NCI-H187 (cell line): ENCODE measurements around the gene GPA33.
"Not testable (repeated sequence)": the region's sequence is repeated elsewhere in the genome, so short reads cannot be mapped to it uniquely, and the experiment has no call there.

Experiments
- DNase-seq, 2 experiments: peaks; one replicate each; lab custom pipeline; 2025; lab: John Stamatoyannopoulos, UW

Gene GPA33

DNA sequence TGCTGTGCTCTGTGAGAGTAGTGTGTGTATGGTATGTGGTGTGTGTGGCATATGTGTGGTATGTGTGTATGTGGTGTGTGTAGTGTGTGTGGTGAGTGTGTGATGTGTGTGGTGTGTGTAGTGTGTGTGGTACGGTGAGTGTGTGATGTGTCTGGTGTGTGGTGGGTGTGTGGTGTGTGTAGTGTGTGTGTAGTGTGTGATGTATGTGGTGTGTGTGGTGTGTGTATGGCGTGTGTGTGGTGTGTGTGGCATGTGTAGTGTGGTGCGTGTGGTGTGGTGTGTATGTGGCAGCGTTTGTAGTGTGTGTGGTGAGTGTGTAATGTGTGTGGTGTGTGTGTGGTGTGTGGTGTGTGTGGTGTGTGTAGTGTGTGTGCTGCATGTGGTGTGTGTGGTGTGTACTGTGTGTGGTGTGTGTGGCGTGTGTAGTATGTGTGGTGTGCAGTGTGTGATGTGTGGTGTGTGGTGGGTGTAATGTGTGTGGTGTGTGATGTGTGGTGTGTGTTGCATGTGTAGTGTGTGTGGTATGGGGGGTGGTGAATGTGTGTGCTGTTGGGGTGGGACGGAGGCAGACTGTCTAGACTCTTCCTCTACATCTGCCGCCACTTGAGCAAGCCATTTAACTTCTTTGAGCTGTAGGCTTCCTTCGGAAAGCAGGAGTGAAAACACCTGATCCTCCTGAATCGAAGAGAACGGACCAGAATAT is 33.5 kb downstream of the GPA33 start:
- DNase-seq = peak in 1 of 2 experiments; percentile 65

- DNase-seq = no peak
These were observed 35.1 kb downstream of the GPA33 start for GRCh38 chr1:167054946-167055630.

GRCh38 chr1:167054531-167054930 is 35.6 kb downstream of the GPA33 start:
- DNase-seq = no peak

DNA sequence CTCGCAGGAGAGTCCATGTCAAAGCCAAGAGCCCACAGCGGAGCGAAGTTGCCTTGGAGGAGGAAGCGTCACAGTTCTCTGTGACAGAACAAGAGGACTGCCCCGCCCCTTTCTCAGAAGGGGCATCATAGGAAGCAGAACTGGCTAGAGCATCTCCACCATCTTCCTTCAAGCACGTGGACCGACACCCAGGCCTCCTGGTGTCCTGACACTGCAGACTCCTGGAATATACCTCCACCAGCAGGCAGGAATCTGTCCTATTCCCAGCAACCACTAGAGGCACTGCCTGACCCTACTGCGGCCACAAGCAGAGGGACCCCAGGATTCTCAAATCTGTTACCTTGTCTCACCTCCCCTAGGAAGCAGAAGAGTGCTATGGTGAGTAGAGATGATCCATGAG is 37.8 kb downstream of the GPA33 start:
- no peak for DNase-seq

DNA sequence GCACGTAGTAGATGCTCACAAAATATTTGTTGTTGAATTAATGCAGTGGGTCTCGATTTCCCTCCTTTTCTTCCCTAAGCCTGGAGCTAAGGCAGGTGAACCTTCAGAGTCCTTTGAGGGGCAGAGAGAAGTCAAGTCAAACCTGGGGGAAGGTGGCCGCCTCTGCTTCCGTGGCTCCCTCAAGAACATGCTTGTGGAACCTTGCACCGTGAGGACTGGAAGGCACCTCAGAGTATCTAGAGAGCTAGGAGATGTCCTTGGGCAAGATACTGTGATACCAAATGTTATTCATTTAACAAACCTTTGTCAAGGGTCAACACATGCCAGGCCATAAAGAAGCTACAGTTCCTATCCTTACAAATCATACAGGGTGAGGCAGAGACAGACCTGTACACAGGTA is 38.3 kb downstream of the GPA33 start:
- no peak for DNase-seq

- peak; percentile 93 to 99 for DNase-seq
These were observed 46.3 kb downstream of the GPA33 start for GRCh38 chr1:167043752-167044488.

DNA sequence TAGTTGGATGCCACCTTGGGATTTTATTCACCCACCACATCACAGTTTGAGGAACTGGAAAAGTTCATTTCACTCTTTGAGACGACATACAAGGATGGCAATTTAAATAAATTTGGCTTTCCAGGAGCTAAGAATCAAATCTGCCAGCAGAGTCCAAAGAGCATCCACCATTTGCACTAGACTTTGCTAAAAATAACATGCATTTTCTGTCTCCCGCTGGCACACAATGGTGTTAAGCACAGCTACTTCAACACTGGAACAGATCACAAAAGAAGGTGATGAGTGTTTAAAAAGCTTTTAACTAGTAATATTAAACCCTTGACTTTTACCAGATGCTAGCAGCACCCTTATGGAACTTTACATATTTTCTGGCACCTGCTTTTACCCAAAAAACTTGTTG is 56.5 kb downstream of the GPA33 start:
- peak; percentile 74 to 78 for DNase-seq

DNA sequence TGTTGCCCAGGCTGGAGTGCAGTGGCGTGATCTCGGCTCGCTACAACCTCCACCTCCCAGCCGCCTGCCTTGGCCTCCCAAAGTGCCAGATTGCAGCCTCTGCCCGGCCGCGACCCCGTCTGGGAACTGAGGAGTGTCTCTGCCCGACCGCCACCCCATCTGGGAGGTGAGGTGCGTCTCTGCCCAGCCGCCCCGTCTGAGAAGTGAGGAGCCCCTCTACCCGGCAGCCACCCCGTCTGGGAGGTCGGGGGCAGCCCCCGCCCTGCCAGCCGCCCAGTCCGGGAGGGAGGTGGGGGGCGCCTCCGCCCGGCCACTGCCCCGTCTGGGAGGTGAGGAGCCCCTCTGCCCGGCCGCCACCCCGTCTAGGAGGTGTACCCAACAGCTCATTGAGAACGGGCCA is 60.6 kb downstream of the GPA33 start:
- not testable (repeated sequence) for DNase-seq

DNA sequence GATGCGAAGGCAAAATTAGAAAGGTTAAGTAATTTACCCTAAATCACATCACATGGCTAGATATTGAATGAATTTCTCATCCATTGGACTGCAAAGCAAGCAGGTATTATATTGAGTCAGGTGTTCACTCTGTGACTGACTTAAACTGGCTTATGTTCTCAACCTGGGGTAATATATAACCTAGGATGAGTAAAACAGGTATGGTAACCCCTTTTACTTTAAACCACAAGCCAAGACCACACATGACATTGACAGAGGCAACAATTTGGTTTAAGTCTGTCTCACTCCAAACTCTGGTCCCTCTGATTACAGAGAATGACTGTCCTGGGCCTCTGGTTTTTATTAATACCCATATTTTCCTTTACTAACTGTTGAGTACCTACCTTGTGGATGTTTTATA is 67.8 kb downstream of the GPA33 start:
- DNase-seq = no peak

GRCh38 chr1:167016100-167016750 is 74.0 kb downstream of the GPA33 start:
- DNase-seq = no peak

DNA sequence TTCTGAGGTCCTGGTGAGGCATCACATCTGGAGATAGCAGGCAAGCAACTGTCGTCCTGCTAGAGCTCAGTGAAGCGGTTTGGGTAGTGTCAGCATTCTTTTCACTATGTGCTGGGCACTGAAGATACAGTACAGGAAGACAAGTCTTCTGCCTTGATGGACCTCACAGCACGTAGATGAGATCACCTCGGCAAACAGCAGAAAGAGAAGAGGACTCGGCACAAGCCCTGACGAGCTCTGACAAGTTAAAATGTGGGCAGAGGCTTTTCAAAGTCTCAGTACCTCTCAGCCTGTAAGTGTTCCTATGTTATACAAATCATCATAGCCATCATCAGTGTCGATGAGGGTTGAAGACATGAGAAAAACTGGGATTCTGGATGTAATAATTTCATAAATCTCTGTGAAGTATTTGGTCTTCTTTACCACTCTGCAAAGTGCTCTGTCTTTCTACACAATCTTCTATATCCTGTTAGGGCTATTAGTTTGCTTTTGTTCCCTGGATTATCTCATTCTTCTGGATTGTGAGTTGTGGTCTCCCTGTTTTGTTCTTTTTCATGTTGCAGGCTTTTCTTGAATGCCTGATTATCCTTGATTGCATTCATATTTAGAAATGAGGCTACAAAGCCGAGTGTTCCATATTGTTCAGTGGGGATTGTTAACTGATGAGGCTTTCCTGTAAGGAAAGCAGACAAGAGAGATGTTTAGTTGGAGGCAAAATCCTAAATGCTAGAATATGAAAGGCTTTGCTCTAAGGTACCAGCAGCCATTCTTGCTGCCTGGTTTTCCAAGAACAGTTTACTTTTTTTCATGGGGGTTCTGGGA is 76.9 kb downstream of the GPA33 start:
- DNase-seq = no peak

DNA sequence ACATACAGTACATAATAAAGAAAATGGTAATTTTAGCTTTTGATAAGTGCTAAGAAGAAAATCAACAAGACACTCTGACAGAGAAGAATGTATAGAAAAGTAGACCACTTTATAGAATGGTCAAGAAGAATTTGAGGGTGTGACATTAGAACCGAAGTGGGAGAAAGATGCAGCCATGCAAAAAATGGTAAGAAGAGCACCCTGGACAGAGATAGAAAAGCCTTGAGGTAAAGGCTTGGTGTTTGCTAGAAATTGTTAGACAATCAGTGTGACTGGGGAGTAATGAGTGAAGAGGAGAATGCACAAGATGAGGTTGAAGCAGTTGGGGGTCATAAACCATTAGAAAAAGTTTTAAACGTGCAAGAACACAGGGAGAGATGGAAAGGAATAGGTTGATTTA is 77.6 kb downstream of the GPA33 start:
- no peak for DNase-seq

DNA sequence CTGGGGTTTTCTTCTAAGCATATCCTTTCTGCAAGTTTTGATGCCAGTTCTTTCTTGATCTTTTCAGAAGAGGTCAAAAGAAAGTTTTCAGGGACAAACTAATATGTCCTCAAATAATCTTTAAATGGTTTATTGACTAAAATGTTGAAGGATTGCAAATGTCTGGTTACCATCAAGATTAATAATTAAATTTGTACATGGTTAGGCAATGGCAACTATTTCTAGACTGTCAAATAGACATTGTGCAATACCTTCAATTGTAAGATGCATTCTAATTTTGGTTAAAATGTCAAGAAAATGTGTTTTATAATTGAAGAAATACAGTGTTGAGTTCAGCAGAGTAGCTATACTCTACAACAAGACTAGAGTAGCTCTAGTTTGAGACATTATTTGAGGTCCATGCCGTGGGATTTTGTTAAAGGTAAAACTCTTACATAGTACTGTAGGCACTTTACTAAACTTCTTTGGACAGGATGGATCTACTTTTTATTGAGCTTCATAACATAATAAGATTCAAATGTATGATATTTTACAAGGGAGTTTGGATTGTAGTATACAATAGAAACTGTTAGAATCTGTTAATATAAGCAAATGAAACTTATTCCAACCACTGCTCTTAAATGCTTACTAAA is 78.5 kb downstream of the GPA33 start:
- no peak for DNase-seq

DNA sequence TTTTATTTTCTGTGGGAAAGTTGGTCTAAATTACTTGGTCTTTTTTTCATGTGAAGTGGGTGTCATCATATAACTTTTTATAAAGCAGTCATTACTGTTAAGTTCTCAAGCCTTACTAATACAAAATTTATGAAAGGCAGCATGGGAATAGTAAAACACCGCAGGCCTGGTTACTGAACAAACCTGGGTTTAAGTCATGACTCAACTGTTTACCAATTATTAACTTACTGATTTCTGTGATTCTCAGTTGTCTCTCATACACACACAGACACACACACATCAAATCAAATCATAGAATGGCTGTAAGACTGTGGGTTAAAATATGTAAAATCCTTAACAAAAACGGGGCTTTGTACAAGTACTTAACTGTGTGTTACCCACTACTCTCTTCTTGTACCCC is 86.5 kb downstream of the GPA33 start:
- DNase-seq = no peak
